H9 (cell line): Measurements from ENCODE around the gene RAB11FIP4. TPM values are rescaled to one million over a fixed set of nuclear protein-coding genes. Genes with fewer than 3 reads are reported as not detected.

Experiments used
- DNase-seq: peaks from one replicate; pipeline ENCODE4 v3.0.0-alpha.2; 2017
- H2AFZ ChIP-seq: one replicate; pipeline ENCODE4 v1.6.1; 2013; ENCODE audit warnings: mild to moderate bottlenecking, low read length, control low read depth, moderate library complexity
- H2AK5ac ChIP-seq: 2 replicates; pipeline ENCODE4 v1.6.1; 2013; ENCODE audit warnings: low read length, control low read depth, mixed read lengths; ENCODE audit not compliant: insufficient read length
- H2BK120ac ChIP-seq: one replicate; pipeline ENCODE4 v1.6.1; 2013; ENCODE audit warnings: low read depth, mild to moderate bottlenecking, low read length, control low read depth, inconsistent platforms; ENCODE audit not compliant: poor library complexity, severe bottlenecking
- H2BK12ac ChIP-seq: 2 replicates; pipeline ENCODE4 v1.6.1; 2013; ENCODE audit warnings: low read length, control low read depth, mixed read lengths, low read depth; ENCODE audit not compliant: insufficient read length
- H2BK15ac ChIP-seq: 2 replicates; pipeline ENCODE4 v1.6.1; 2013; ENCODE audit warnings: low read depth, low read length, control low read depth
- H2BK20ac ChIP-seq: one replicate; pipeline ENCODE4 v1.6.1; 2013; ENCODE audit warnings: low read depth, mild to moderate bottlenecking, low read length, control low read depth, inconsistent platforms; ENCODE audit not compliant: poor library complexity, severe bottlenecking
- H2BK5ac ChIP-seq: 2 replicates; pipeline ENCODE4 v1.6.1; 2013; ENCODE audit warnings: low read length, control low read depth, mixed read lengths; ENCODE audit not compliant: insufficient read length
- H3K14ac ChIP-seq: 2 replicates; pipeline ENCODE4 v1.6.1; 2013; ENCODE audit warnings: low read length, control low read depth; ENCODE audit not compliant: insufficient read depth
- H3K18ac ChIP-seq: 2 replicates; pipeline ENCODE4 v1.6.1; 2013; ENCODE audit warnings: low read depth, mild to moderate bottlenecking, mixed read lengths, low read length, control low read depth; ENCODE audit not compliant: insufficient read length
- H3K23ac ChIP-seq: 2 replicates; pipeline ENCODE4 v1.6.1; 2013; ENCODE audit warnings: low read length, control low read depth, mixed read lengths, low read depth; ENCODE audit not compliant: insufficient read length
- H3K23me2 ChIP-seq: 2 replicates; pipeline ENCODE4 v1.6.1; 2013; ENCODE audit warnings: low read depth, mild to moderate bottlenecking, mixed read lengths, low read length, control low read depth; ENCODE audit not compliant: insufficient read length, poor library complexity, severe bottlenecking
- H3K27ac ChIP-seq: 2 replicates; pipeline ENCODE4 v1.5.1; 2013; ENCODE audit warnings: low read length, control low read depth, mixed read lengths, low read depth; ENCODE audit not compliant: insufficient read length
- H3K27me3 ChIP-seq: 2 replicates; pipeline ENCODE4 v1.6.1; 2013; ENCODE audit warnings: low read length, control low read depth, inconsistent platforms; ENCODE audit not compliant: insufficient read depth
- H3K4ac ChIP-seq: 2 replicates; pipeline ENCODE4 v1.6.1; 2013; ENCODE audit warnings: low read depth, mild to moderate bottlenecking, control low read depth, inconsistent platforms, low read length, moderate library complexity
- H3K4me1 ChIP-seq: 2 replicates; pipeline ENCODE4 v1.6.1; 2013; ENCODE audit warnings: low read length, control low read depth, inconsistent platforms; ENCODE audit not compliant: insufficient read depth
- H3K4me2 ChIP-seq: 2 replicates; pipeline ENCODE4 v1.6.1; 2013; ENCODE audit warnings: low read length, control low read depth, mixed read lengths; ENCODE audit not compliant: insufficient read length, insufficient read depth
- H3K56ac ChIP-seq: 2 replicates; pipeline ENCODE4 v1.6.1; 2013; ENCODE audit warnings: low read depth, mild to moderate bottlenecking, mixed read lengths, low read length, control low read depth; ENCODE audit not compliant: insufficient read length
- H3K79me1 ChIP-seq: 2 replicates; pipeline ENCODE4 v1.6.1; 2013; ENCODE audit warnings: low read depth, mild to moderate bottlenecking, moderate library complexity, low read length, control low read depth, inconsistent platforms; ENCODE audit not compliant: insufficient read depth, poor library complexity, severe bottlenecking
- H3K79me2 ChIP-seq: 2 replicates; pipeline ENCODE4 v1.6.1; 2013; ENCODE audit warnings: low read length, control low read depth, inconsistent platforms; ENCODE audit not compliant: insufficient read depth
- H3K9ac ChIP-seq: 2 replicates; pipeline ENCODE4 v1.6.1; 2013; ENCODE audit warnings: low read length, control low read depth, mixed read lengths; ENCODE audit not compliant: insufficient read length; ENCODE audit errors: extremely low read depth
- H3K9me3 ChIP-seq: one replicate; pipeline ENCODE4 v1.6.1; 2013; ENCODE audit warnings: low read depth, low read length, inconsistent platforms; ENCODE audit not compliant: control insufficient read depth
- H3T11ph ChIP-seq: one replicate; pipeline ENCODE4 v1.6.1; 2013; ENCODE audit warnings: mild to moderate bottlenecking, low read length, control low read depth, inconsistent platforms
- H4K20me1 ChIP-seq: one replicate; pipeline ENCODE4 v1.6.1; 2013; ENCODE audit not compliant: control insufficient read depth, insufficient read length, insufficient read depth
- H4K5ac ChIP-seq: 2 replicates; pipeline ENCODE4 v1.6.1; 2013; ENCODE audit warnings: low read depth, mild to moderate bottlenecking, mixed read lengths, low read length, control low read depth; ENCODE audit not compliant: insufficient read length
- H4K8ac ChIP-seq: replicated peaks from 2 replicates; pipeline ENCODE4 v1.6.1; 2013; ENCODE audit warnings: low read length, control low read depth, mixed read lengths, low read depth; ENCODE audit not compliant: insufficient read length
- H4K91ac ChIP-seq: 2 replicates; pipeline ENCODE4 v1.6.1; 2013; ENCODE audit warnings: low read depth, mild to moderate bottlenecking, moderate library complexity, mixed read lengths, low read length, control low read depth; ENCODE audit not compliant: insufficient read length
- H3K27ac Mint-ChIP-seq, 3 experiments: 2 replicates in 2 of 3; 3 replicates in 1 of 3; pipeline ENCODE4 v1.8.0; 2020 to 2021; ENCODE audit warnings: mixed read lengths in 3 of 3, mild to moderate bottlenecking in 1 of 3, moderate library complexity in 1 of 3
- H3K27me3 Mint-ChIP-seq: 2 replicates; pipeline ENCODE4 v1.8.0; 2021; ENCODE audit warnings: low read depth, mild to moderate bottlenecking, moderate library complexity, mixed read lengths
- H3K36me3 Mint-ChIP-seq, 3 experiments: 2 replicates in 2 of 3; 3 replicates in 1 of 3; pipeline ENCODE4 v1.8.0; 2020 to 2021; ENCODE audit warnings: low read depth in 3 of 3, mixed read lengths in 3 of 3; ENCODE audit not compliant: insufficient read depth in 1 of 3
- H3K4me1 Mint-ChIP-seq, 2 experiments: 2 replicates each; pipeline ENCODE4 v1.8.0; 2020; ENCODE audit warnings: mixed read lengths in 2 of 2
- H3K4me3 Mint-ChIP-seq, 2 experiments: 2 replicates in 1 of 2; 3 replicates in 1 of 2; pipeline ENCODE4 v1.8.0; 2020 to 2021; ENCODE audit warnings: mild to moderate bottlenecking in 2 of 2, mixed read lengths in 2 of 2, moderate library complexity in 1 of 2
- H3K9me3 Mint-ChIP-seq, 2 experiments: 2 replicates in 1 of 2; 3 replicates in 1 of 2; pipeline ENCODE4 v1.8.0; 2020; ENCODE audit warnings: mild to moderate bottlenecking in 2 of 2, mixed read lengths in 2 of 2, moderate library complexity in 1 of 2
- CTCF ChIP-seq: fragments of 200-600 bp; sonication (generic); conservative IDR thresholded peaks from 3 replicates; pipeline ENCODE4 v1.8.0; 2021; ENCODE audit warnings: antibody characterized with exemption, mild to moderate bottlenecking
- WGBS: extraction: QIAGEN DNeasy Blood & Tissue Kit; methylation state at CpG from one replicate; pipeline ENCODE4 v1.1.7; 2013; ENCODE audit warnings: missing lambda C conversion rate, low lambda C conversion rate, mixed read lengths; ENCODE audit not compliant: insufficient read length; ENCODE audit errors: extremely low coverage; 5-methylcytosine and 5-hydroxymethylcytosine counted together
- total RNA-seq: library from RNA; stranded (reverse); gene quantifications from 2 replicates; pipeline ENCODE4 v1.2.1, GENCODE V29; 2021

Gene RAB11FIP4
- total RNA-seq, 1 experiment from 2014 or later = 25.7 TPM

GRCh38 chr17:31371511-31372097, 19.9 kb upstream of the RAB11FIP4 start:
- Mint-ChIP-seq H3K9me3 (no peaks in the 10 kb centered on the region), H3K27ac (no peak overlapping the region), H3K27me3 (no peaks in the 10 kb centered on the region), H3K36me3 (peaks cover 0 to 8% (median 4%) of the 10 kb centered on the region in 3 experiments; a peak in 2 of 7 replicates), H3K4me1 (peaks cover 8 to 9% of the 10 kb centered on the region in 2 experiments; a peak in 3 of 4 replicates), H3K4me3 (no peak overlapping the region)
- Histone ChIP-seq H3K79me1 (no peaks in the 10 kb centered on the region), H3K27me3 (no peaks in the 10 kb centered on the region), H4K8ac (no peak overlapping the region), H2AFZ (no peak overlapping the region), H3K23ac (no peak overlapping the region), H4K91ac (no peak overlapping the region), H3K56ac (no peak overlapping the region), H2BK20ac (no peak overlapping the region), H2BK5ac (no peak overlapping the region), H3K23me2 (no peaks in the 10 kb centered on the region), H3K4ac (no peak overlapping the region), H3T11ph (no peak overlapping the region), H3K14ac (no peak overlapping the region), H3K4me1 (no peaks in the 10 kb centered on the region), H3K9ac (no peak overlapping the region), H2BK12ac (no peak overlapping the region), H3K9me3 (no peaks in the 10 kb centered on the region), H3K27ac (no peak overlapping the region), H3K18ac (no peak overlapping the region), H4K20me1 (no peaks in the 10 kb centered on the region), H3K79me2 (no peaks in the 10 kb centered on the region), H3K4me2 (no peak overlapping the region), H2BK15ac (no peak overlapping the region), H2BK120ac (no peak overlapping the region), H4K5ac (no peak overlapping the region), H2AK5ac (no peak overlapping the region)
- DNase-seq = no peak
- no CpG with 5 or more reads among the region's 4 CpGs for WGBS
- TF ChIP-seq CTCF = no peak
